HepG2 (cell line): ENCODE measurements around the gene SETD1A. TPM values are rescaled to one million over a fixed set of nuclear protein-coding genes. Genes with fewer than 3 reads are reported as not detected.

Experiments used
- ATRX ChIP-seq: sonication (generic); formaldehyde crosslinking; IDR thresholded peaks from 2 replicates; pipeline ENCODE4 v1.4.0; 2020; ENCODE audit warnings: missing genetic modification reagents, borderline replicate concordance
- CREM ChIP-seq, 2 experiments: sonication (generic) in 1 of 2; formaldehyde crosslinking in 1 of 2; IDR thresholded peaks; 2 replicates each; pipeline versions ENCODE4 v1.4.0 to v1.6.1; 2016 to 2020; ENCODE audit warnings: antibody characterized with exemption in 1 of 2, mild to moderate bottlenecking in 1 of 2, missing genetic modification reagents in 1 of 2
- GRHL1 ChIP-seq: sonication (generic); formaldehyde crosslinking; conservative IDR thresholded peaks from 2 replicates; pipeline ENCODE4 v1.8.0; 2022; ENCODE audit warnings: missing genetic modification reagents
- HMGXB3 ChIP-seq: sonication (generic); formaldehyde crosslinking; IDR thresholded peaks from 2 replicates; pipeline ENCODE4 v1.4.0; 2020; ENCODE audit warnings: missing genetic modification reagents, borderline replicate concordance
- KDM2A ChIP-seq: sonication (generic); formaldehyde crosslinking; IDR thresholded peaks from 2 replicates; pipeline ENCODE4 v1.4.0; 2020; ENCODE audit warnings: low read depth, missing genetic modification reagents, borderline replicate concordance
- NKX3-1 ChIP-seq: sonication (generic); formaldehyde crosslinking; IDR thresholded peaks from 2 replicates; pipeline ENCODE4 v1.5.0; 2020; ENCODE audit warnings: missing genetic modification reagents
- POLR2AphosphoS5 ChIP-seq: IDR thresholded peaks from 2 replicates; pipeline ENCODE4 v1.6.1; 2012; ENCODE audit warnings: low read depth, low read length
- REPIN1 ChIP-seq: sonication (generic); formaldehyde crosslinking; IDR thresholded peaks from 2 replicates; pipeline ENCODE4 v1.8.0; 2022; ENCODE audit warnings: missing genetic modification reagents, low read depth, mild to moderate bottlenecking, borderline replicate concordance
- SIN3A ChIP-seq: IDR thresholded peaks from 2 replicates; pipeline ENCODE4 v1.6.1; 2011; ENCODE audit warnings: low read depth, mild to moderate bottlenecking, control low read depth, low read length, borderline replicate concordance
- SNAPC2 ChIP-seq: sonication (generic); formaldehyde crosslinking; IDR thresholded peaks from 2 replicates; pipeline ENCODE4 v1.8.1; 2022; ENCODE audit warnings: mild to moderate bottlenecking, missing genetic modification reagents
- TFAP4 ChIP-seq: sonication (generic); IDR thresholded peaks from 2 replicates; pipeline ENCODE4 v1.6.1; 2016; ENCODE audit warnings: low read depth, borderline replicate concordance
- ZBTB25 ChIP-seq: IDR thresholded peaks from 2 replicates; pipeline ENCODE4 v1.6.1; 2018; ENCODE audit warnings: missing genetic modification reagents
- ZFP1 ChIP-seq: IDR thresholded peaks from 2 replicates; pipeline ENCODE4 v1.6.1; 2016
- ZKSCAN8 ChIP-seq: IDR thresholded peaks from 2 replicates; pipeline ENCODE4 v1.6.1; 2016; ENCODE audit warnings: borderline replicate concordance, missing genetic modification reagents, missing compliant biosample characterization
- ZNF430 ChIP-seq: sonication (generic); formaldehyde crosslinking; IDR thresholded peaks from 2 replicates; pipeline ENCODE4 v1.9.0; 2021; ENCODE audit warnings: mild to moderate bottlenecking, missing genetic modification reagents
- ZNF75D ChIP-seq: sonication (generic); formaldehyde crosslinking; IDR thresholded peaks from 2 replicates; pipeline ENCODE4 v1.8.1; 2023; ENCODE audit warnings: missing genetic modification reagents, mild to moderate bottlenecking, borderline replicate concordance
- ZNF777 ChIP-seq: sonication (generic); formaldehyde crosslinking; IDR thresholded peaks from 2 replicates; pipeline ENCODE4 v1.4.0; 2020; ENCODE audit warnings: missing genetic modification reagents
- ZSCAN5A ChIP-seq: sonication (generic); formaldehyde crosslinking; IDR thresholded peaks from 2 replicates; pipeline ENCODE4 v1.8.0; 2022; ENCODE audit warnings: mild to moderate bottlenecking, missing genetic modification reagents, borderline replicate concordance
- polyA plus RNA-seq, 8 experiments: library from polyadenylated mRNA; depleted of rRNA in 3 of 8; stranded (reverse) in 7 of 8; unstranded in 1 of 8; fragments of >200 nt; fragmentation: Illumina TruSeq in 4 of 8; extraction: Trizol in 4 of 8; gene quantifications; 2 replicates each; pipeline versions ENCODE4 v1.2.1 to v1.2.3, GENCODE V29; 2011 to 2016; ENCODE audit warnings: low read depth in 4 of 8, missing spikeins in 1 of 8, mixed read lengths in 1 of 8; ENCODE audit not compliant: insufficient read depth in 1 of 8
- total RNA-seq, 5 experiments: library from RNA; depleted of rRNA; stranded (reverse); fragments of >200 nt; fragmentation: Illumina TruSeq; extraction: Trizol; gene quantifications; 2 replicates each; pipeline ENCODE4 v1.2.3, GENCODE V29; 2016; ENCODE audit warnings: low read depth in 1 of 5

SETD1A gene
- total and polyA plus RNA-seq, 2 of the 13 experiments (the other 11 are each of a cell fraction or from before 2014, with no cell fraction given) = 3.8 to 5.6 TPM

GRCh38 chr16:30997725-30998711 lies 40.5 kb downstream of the SETD1A start (continued):
- no peak for TF ChIP-seq HMGXB3 (CRISPR knock-in tag)
- TF ChIP-seq CREM (IDR thresholded peaks at IDR 0.05) = 0 out of 2 replicates have a peak, but pooled peaks have one; percentile 9
- TF ChIP-seq CREM (CRISPR knock-in tag; IDR thresholded peaks at IDR 0.05) = no peak
- TF ChIP-seq ATRX = no peak
- TF ChIP-seq ZNF75D = no peak
- no peak; the same call in 1 of the 2 replicates for TF ChIP-seq KDM2A (CRISPR knock-in tag)
- TF ChIP-seq NKX3-1 = no peak
- no peak for TF ChIP-seq SNAPC2 (CRISPR knock-in tag)
- no peak; the same call in 1 of the 2 replicates for TF ChIP-seq POLR2AphosphoS5
- TF ChIP-seq ZSCAN5A (CRISPR knock-in tag) = no peak; the same call in 1 of the 2 replicates
- TF ChIP-seq GRHL1 = no peak
- TF ChIP-seq ZNF430 (CRISPR knock-in tag) = no peak
- no peak for TF ChIP-seq ZKSCAN8
- no peak; the same call in 1 of the 2 replicates for TF ChIP-seq ZNF777 (CRISPR knock-in tag)
- TF ChIP-seq SIN3A = peak; percentile 21; the same call in 1 of the 2 replicates
- no peak for TF ChIP-seq TFAP4
- no peak for TF ChIP-seq ZBTB25 (CRISPR knock-in tag)
- no peak for TF ChIP-seq REPIN1 (CRISPR knock-in tag)
- 0 out of 2 replicates have a peak, but pooled peaks have one; percentile 9 for TF ChIP-seq ZFP1 (CRISPR knock-in tag)
